DOHH2 (cell line): ENCODE data around the gene PPIL1.

ENCODE experiments used
- H3F3A ChIP-seq: fragments of 200-600 bp; sonication (generic), shearing (Covaris generic); 2 replicates; pipeline ENCODE4 v1.6.0; 2016; ENCODE audit warnings: antibody characterized with exemption, mild to moderate bottlenecking; ENCODE audit not compliant: control insufficient read depth, insufficient read depth
- H3K27ac ChIP-seq: fragments of 200-600 bp; sonication (generic); 2 replicates; pipeline ENCODE4 v1.5.1; 2014; ENCODE audit warnings: low read depth, mild to moderate bottlenecking, low read length, moderate library complexity
- H3K27me3 ChIP-seq: fragments of 200-600 bp; sonication (generic); 2 replicates; pipeline ENCODE4 v1.6.1; 2014; ENCODE audit warnings: mild to moderate bottlenecking, low read length, mixed read lengths; ENCODE audit not compliant: control insufficient read depth
- H3K36me3 ChIP-seq: fragments of 200-600 bp; sonication (generic); 2 replicates; pipeline ENCODE4 v1.6.1; 2014; ENCODE audit warnings: mild to moderate bottlenecking, low read length, moderate library complexity, mixed read lengths; ENCODE audit not compliant: control insufficient read depth
- H3K4me1 ChIP-seq: fragments of 200-600 bp; sonication (generic); 2 replicates; pipeline ENCODE4 v1.6.1; 2014; ENCODE audit warnings: mild to moderate bottlenecking, low read length, mixed read lengths; ENCODE audit not compliant: control insufficient read depth
- H3K4me2 ChIP-seq: fragments of 200-600 bp; sonication (generic); 2 replicates; pipeline ENCODE4 v1.6.0; 2014; ENCODE audit warnings: mild to moderate bottlenecking, low read length, moderate library complexity
- H3K4me3 ChIP-seq: fragments of 200-600 bp; sonication (generic); 2 replicates; pipeline ENCODE4 v1.5.1; 2014; ENCODE audit warnings: mild to moderate bottlenecking, low read length, mixed read lengths
- H3K79me2 ChIP-seq: fragments of 200-600 bp; sonication (generic); 2 replicates; pipeline ENCODE4 v1.6.1; 2014; ENCODE audit warnings: mild to moderate bottlenecking, low read length, mixed read lengths; ENCODE audit not compliant: control insufficient read depth
- H3K9me2 ChIP-seq: fragments of 200-600 bp; sonication (generic); replicated peaks from 2 replicates; pipeline ENCODE4 v1.6.1; 2014; ENCODE audit warnings: mild to moderate bottlenecking, low read length, mixed read lengths; ENCODE audit not compliant: control insufficient read depth
- H3K9me3 ChIP-seq: fragments of 200-600 bp; sonication (generic); 2 replicates; pipeline ENCODE4 v1.6.1; 2014; ENCODE audit warnings: antibody characterized with exemption, low read length, mixed read lengths; ENCODE audit not compliant: control insufficient read depth, insufficient read depth
- H4K20me1 ChIP-seq: fragments of 200-600 bp; sonication (generic); 2 replicates; pipeline ENCODE4 v1.6.0; 2014; ENCODE audit warnings: low read depth, mild to moderate bottlenecking, antibody characterized with exemption, low read length, moderate library complexity; ENCODE audit not compliant: control insufficient read depth, insufficient read depth
- CTCF ChIP-seq: fragments of 200-600 bp; sonication (generic); IDR thresholded peaks from one replicate; pipeline ENCODE4 v1.5.1; 2014; ENCODE audit warnings: antibody characterized with exemption, mild to moderate bottlenecking, low read depth, low read length; ENCODE audit not compliant: poor library complexity, severe bottlenecking
- EZH2phosphoT487 ChIP-seq: fragments of 200-600 bp; sonication (generic); IDR thresholded peaks from 2 replicates; pipeline ENCODE4 v1.6.1; 2017; ENCODE audit warnings: borderline replicate concordance, mild to moderate bottlenecking, antibody characterized with exemption, low read length, moderate library complexity, mixed read lengths

Gene PPIL1

GRCh38 chr6:36830577-36830976, 44.0 kb downstream of the PPIL1 start:
- Histone ChIP-seq H3K27ac (no peak overlapping the region), H3K27me3 (peaks cover 12% of the 10 kb centered on the region; the same call in 1 of the 2 replicates), H3K9me2 (no peaks in the 10 kb centered on the region), H3F3A (no peaks in the 10 kb centered on the region), H3K79me2 (no peaks in the 10 kb centered on the region), H3K4me2 (no peak overlapping the region), H3K36me3 (no peaks in the 10 kb centered on the region), H3K4me1 (no peaks in the 10 kb centered on the region), H3K4me3 (no peak overlapping the region), H3K9me3 (no peaks in the 10 kb centered on the region), H4K20me1 (no peaks in the 10 kb centered on the region)
- TF ChIP-seq CTCF (no peak), EZH2phosphoT487 (no peak)

DNA sequence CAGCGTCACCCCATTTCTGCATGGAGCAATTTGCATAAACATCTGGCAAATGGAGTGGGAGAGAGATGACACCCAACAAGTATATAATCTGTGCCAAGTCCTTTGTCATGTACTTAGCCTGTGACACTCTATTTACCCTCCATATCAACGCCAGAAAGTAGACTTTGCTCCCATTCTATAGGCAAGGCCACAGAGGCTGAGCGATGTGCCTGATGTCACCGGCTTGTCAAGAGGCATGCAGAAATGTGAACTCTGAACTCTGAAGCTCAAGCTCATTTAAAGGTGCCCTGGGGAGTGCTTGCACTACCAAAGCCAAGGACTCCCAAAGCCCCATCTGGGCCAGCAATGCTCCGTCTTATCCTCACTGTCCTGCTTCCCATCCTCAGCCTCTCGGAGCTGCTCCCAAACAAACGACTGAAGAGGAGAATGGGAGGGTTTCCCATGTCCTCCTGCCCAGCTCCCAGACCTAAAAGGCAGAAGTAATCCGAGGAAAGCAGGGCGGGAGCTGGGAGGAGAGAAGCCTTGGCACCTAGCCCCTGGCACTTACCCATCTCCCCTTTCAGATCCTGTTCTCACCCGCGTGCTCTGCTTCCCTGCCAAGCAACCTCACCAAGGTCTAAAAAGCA, 44.6 kb downstream of the PPIL1 start:
- H3K36me3 ChIP-seq = no peaks in the 10 kb centered on the region
- no peak overlapping the region for H3K4me2 ChIP-seq

GRCh38 chr6:36827261-36828079, 47.1 kb downstream of the PPIL1 start:
- no peaks in the 10 kb centered on the region for H3K4me1 ChIP-seq
- H3K4me2 ChIP-seq = no peak overlapping the region
- H3K4me3 ChIP-seq = no peak overlapping the region
- no peaks in the 10 kb centered on the region for H3F3A ChIP-seq
- H3K27me3 ChIP-seq = peaks cover 5% of the 10 kb centered on the region; the same call in 1 of the 2 replicates
- no peaks in the 10 kb centered on the region for H3K9me3 ChIP-seq
- H3K27ac ChIP-seq = no peak overlapping the region
- TF ChIP-seq CTCF = no peak
- no peak for TF ChIP-seq EZH2phosphoT487
- H4K20me1 ChIP-seq = no peaks in the 10 kb centered on the region
- H3K9me2 ChIP-seq = no peaks in the 10 kb centered on the region
- no peaks in the 10 kb centered on the region for H3K79me2 ChIP-seq
- H3K36me3 ChIP-seq = no peaks in the 10 kb centered on the region

More for the DNA sequence above, 44.6 kb downstream of the PPIL1 start:
- no peak for TF ChIP-seq EZH2phosphoT487
- no peak for TF ChIP-seq CTCF
- no peaks in the 10 kb centered on the region for H3K4me1 ChIP-seq
- peaks cover 9% of the 10 kb centered on the region; the same call in 1 of the 2 replicates for H3K27me3 ChIP-seq
- no peaks in the 10 kb centered on the region for H3F3A ChIP-seq
- H4K20me1 ChIP-seq = no peaks in the 10 kb centered on the region
- no peaks in the 10 kb centered on the region for H3K79me2 ChIP-seq
- H3K27ac ChIP-seq = no peak overlapping the region
- H3K9me3 ChIP-seq = no peaks in the 10 kb centered on the region
- no peak overlapping the region for H3K4me3 ChIP-seq
- no peaks in the 10 kb centered on the region for H3K9me2 ChIP-seq
